ENCODE measurements around the gene AK5. TPM values are rescaled to one million over a fixed set of nuclear protein-coding genes. Genes with fewer than 3 reads are reported as not detected.
"Not testable (repeated sequence)": the region's sequence is repeated elsewhere in the genome, so short reads cannot be mapped to it uniquely, and the experiment has no call there.

The AK5 gene
- total RNA-seq, 1 donor from 2014 or later: 0.38 TPM

GRCh38 chr1:77282866-77283539, 1.2 kb downstream of the AK5 start:
- intact Hi-C loops (cut with DNase I): no loop called here
- no peak for ATAC-seq (ENCODE audit: poor library complexity)
- no peak for DNase-seq

GRCh38 chr1:77283701-77284425, 2.0 kb downstream of the AK5 start:
- DNase-seq: no peak
- no peak for ATAC-seq (ENCODE audit: poor library complexity)
- intact Hi-C loops (cut with DNase I): no loop called here

DNA sequence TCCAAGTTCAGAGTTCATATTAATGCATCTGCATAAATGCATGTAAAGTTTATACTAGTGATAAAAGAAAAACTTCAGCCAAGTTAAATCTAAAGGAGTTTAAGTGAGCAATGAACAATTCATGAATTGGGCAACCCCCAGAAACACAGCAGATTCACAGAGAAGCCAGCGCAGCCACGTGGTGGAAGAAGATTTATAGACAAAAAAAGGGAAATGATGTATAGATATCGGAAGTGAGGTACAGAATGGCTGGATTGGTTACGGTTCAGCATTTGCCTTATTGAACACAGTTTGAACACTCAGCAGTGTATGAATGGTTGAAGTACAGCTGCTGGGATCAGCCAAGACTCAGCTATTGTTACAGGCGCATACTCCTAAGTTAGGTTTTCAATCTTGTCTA, 5.7 kb downstream of the AK5 start:
- ATAC-seq (ENCODE audit: poor library complexity): no peak
- DNase-seq: no peak
- intact Hi-C loops (cut with DNase I): no loop called here

GRCh38 chr1:77288275-77288674, 6.5 kb downstream of the AK5 start:
- ATAC-seq (ENCODE audit: poor library complexity) (no peak), DNase-seq (no peak)
- intact Hi-C loops (cut with DNase I): no loop called here

GRCh38 chr1:77290576-77290975, 8.8 kb downstream of the AK5 start:
- no peak for DNase-seq
- intact Hi-C loops (cut with DNase I): no loop called here
- no peak for ATAC-seq (ENCODE audit: poor library complexity)

GRCh38 chr1:77292551-77292950, 10.7 kb downstream of the AK5 start:
- ATAC-seq (ENCODE audit: poor library complexity): no peak
- intact Hi-C loops (cut with DNase I): no loop called here
- DNase-seq: no peak

- DNase-seq: no peak
- no peak for ATAC-seq (ENCODE audit: poor library complexity)
- intact Hi-C loops (cut with DNase I): no loop called here
Observed at GRCh38 chr1:77300566-77300965, 18.7 kb downstream of the AK5 start.

DNA sequence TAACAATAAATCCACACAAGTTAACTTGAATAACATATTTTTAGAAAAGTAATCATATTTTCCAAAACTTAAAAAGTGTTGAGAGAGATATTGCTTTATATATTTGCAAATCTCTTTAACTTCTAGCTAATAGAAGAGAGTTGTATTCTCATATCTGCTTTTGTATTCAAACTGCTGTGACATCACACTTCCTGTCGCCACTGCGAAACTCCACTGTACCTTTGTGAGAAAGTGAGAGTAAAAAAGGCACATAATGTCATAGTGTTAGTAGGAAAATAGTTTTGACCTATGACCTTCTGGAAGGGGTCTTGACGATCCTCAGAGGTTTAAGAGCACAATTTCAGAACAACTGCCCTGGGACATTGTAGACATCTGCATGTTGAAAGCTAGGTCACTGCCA, 21.6 kb downstream of the AK5 start:
- DNase-seq: no peak
- intact Hi-C loops (cut with DNase I): no loop called here
- ATAC-seq (ENCODE audit: poor library complexity): no peak

- DNase-seq: no peak
- intact Hi-C loops (cut with DNase I): no loop called here
- ATAC-seq (ENCODE audit: poor library complexity): no peak
Observed at GRCh38 chr1:77308889-77309621, 27.2 kb downstream of the AK5 start.

GRCh38 chr1:77310924-77311323, 29.1 kb downstream of the AK5 start:
- DNase-seq (no peak), ATAC-seq (ENCODE audit: poor library complexity) (no peak)
- intact Hi-C loops (cut with DNase I): no loop called here

DNA sequence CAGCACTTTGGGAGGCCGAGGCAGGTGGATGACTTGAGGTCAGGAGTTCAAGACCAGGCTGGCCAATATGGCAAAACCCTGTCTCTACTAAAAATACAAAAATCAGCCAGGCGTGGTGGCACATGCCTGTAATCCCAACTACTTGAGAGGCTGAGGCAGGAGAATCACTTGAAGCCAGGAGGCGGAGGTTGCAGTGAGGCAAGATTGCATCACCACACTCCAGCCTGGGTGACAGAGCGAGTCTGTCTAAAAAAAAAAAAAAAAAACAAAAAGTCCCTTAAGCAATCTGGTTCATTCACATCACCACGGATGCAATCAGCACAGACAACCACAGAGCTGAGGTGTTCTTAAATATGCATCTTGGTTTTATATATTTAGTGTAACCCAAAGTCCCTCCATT, 30.5 kb downstream of the AK5 start:
- intact Hi-C loops (cut with DNase I); DNase-seq; ATAC-seq (ENCODE audit: poor library complexity): not testable (repeated sequence)

GRCh38 chr1:77313491-77313890, 31.7 kb downstream of the AK5 start:
- no peak for DNase-seq
- no peak for ATAC-seq (ENCODE audit: poor library complexity)
- intact Hi-C loops (cut with DNase I): no loop called here

GRCh38 chr1:77316006-77316405, 34.2 kb downstream of the AK5 start:
- intact Hi-C loops (cut with DNase I): no loop called here
- DNase-seq (no peak), ATAC-seq (ENCODE audit: poor library complexity) (no peak)

DNA sequence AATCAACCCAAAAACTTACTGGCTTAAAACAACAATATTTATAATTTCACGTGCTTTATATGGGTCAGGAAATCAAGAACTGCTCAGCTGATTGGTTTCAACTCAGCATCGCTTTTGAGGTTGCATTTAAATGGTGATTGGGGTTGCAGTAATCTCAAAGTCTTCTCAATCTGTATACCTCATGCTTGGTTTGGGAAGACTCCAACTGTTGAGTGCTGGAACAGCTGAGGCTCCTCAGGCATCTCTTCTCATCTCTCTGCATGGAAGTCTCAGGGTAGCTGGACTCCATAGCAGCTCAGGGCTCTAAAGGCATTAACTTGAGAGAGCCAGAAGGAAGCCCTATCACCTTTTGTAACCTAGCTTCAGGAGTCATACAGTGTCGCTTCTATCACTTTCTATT, 35.1 kb downstream of the AK5 start:
- no peak for DNase-seq
- intact Hi-C loops (cut with DNase I): no loop called here
- ATAC-seq (ENCODE audit: poor library complexity): no peak

GRCh38 chr1:77319036-77319705, 37.4 kb downstream of the AK5 start:
- no peak for ATAC-seq (ENCODE audit: poor library complexity)
- intact Hi-C loops (cut with DNase I): no loop called here
- no peak for DNase-seq

DNA sequence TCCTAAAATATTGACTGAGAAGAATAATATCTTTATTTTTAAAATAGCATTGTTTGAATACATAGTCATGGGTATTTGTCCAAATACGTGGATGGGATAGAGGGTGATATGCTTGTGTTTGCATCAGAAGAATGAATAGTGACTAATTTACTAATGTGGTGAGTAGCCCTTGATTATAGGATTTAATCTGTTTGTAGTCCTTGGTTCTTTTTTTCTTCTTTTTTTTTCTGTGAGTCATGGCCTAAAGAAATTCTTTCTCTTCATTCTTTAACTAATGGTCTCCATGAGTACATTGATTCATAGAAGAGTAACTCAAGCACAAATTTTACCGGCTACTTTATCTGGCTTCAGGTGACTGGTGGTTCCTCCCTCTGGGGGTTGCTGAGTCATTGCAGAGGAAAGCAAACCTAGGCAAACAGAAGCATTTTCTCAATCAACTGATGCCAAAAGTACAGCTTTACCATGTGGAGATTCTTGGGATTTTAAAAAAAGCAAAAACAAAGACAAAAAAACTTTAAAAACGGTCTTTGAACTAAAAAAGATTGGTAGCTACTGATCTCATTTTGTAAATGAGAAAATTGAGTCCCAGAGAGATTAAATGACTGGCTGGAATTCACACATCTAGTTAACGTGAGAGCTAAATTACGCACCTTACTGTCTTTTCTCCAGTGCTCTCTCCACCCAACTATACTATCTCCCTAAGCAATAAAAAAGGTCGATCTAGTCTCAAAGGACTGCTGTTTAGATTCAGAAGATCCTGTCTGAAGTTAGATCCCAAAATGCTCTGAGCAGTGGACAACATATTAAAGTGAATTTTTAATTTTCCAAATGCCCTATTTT, 40.5 kb downstream of the AK5 start:
- DNase-seq (no peak), ATAC-seq (ENCODE audit: poor library complexity) (no peak)
- intact Hi-C loops (cut with DNase I): no loop called here

- no peak for ATAC-seq (ENCODE audit: poor library complexity)
- intact Hi-C loops (cut with DNase I): no loop called here
- no peak for DNase-seq
Observed at GRCh38 chr1:77333501-77333900, 51.7 kb downstream of the AK5 start.

DNA sequence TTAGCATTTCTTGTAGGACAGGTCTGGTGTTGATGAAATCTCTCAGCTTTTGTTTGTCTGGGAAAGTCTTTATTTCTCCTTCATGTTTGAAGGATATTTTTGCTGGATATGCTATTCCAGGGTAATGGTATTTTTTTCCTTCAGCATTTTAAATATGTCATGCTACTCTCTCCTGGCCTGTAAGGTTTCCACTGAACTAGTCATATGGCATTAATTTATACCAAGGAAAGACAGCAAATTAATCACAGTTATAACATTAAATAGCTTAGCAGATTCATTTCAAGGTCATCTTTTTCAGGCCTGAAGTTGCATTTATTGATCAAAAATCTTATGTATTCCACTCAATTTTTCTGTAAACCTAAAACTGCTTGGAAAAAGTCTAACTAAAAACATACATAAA, 54.9 kb downstream of the AK5 start:
- no peak for DNase-seq
- intact Hi-C loops (cut with DNase I): no loop called here
- no peak for ATAC-seq (ENCODE audit: poor library complexity)

DNA sequence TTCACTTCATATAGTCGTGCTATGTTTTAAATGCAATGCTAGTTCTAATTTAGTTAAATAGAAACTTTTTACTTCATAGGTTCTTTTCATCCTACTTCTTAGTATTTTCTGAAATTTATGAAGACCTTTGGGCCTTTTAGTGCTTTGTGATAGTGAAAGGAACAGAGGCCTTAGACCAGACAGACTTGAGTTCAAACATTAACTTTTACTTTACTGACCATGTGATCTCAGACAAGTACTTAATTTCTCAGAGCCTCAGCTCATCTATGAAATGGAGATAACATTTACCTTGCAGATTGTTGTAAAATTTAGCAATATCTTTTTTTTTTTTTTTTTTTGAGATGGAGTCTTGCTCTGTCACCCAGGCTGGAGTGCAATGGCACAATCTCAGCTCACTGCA, 57.5 kb downstream of the AK5 start:
- ATAC-seq (ENCODE audit: poor library complexity): no peak
- no peak for DNase-seq
- intact Hi-C loops (cut with DNase I): no loop called here
